NT2/D1 (cell line): Measurements from ENCODE around the gene KLHL22.

Experiments
- DNase-seq: peaks from one replicate; pipeline ENCODE4 v3.0.0-alpha.2; 2011; ENCODE audit warnings: low read depth, low spot score
- H3K27me3 ChIP-seq: 2 replicates; pipeline ENCODE4 v1.6.0; 2011; ENCODE audit warnings: mild to moderate bottlenecking; ENCODE audit not compliant: insufficient read length, insufficient read depth
- H3K36me3 ChIP-seq: 2 replicates; pipeline ENCODE4 v1.6.1; 2011; ENCODE audit warnings: mild to moderate bottlenecking, low read length, mixed read lengths; ENCODE audit not compliant: insufficient read depth, insufficient read length
- H3K4me1 ChIP-seq: 2 replicates; pipeline ENCODE4 v1.5.1; 2011; ENCODE audit not compliant: insufficient read depth, insufficient read length
- H3K4me3 ChIP-seq: 2 replicates; pipeline ENCODE4 v1.5.1; 2011; ENCODE audit warnings: low read depth; ENCODE audit not compliant: insufficient read length
- H3K9ac ChIP-seq: 2 replicates; pipeline ENCODE4 v1.6.0; 2011; ENCODE audit warnings: low read depth; ENCODE audit not compliant: insufficient read length
- H3K9me3 ChIP-seq: 2 replicates; pipeline ENCODE4 v1.5.1; 2011; ENCODE audit warnings: mild to moderate bottlenecking, low read length; ENCODE audit not compliant: insufficient read depth
- SUZ12 ChIP-seq: IDR thresholded peaks from 2 replicates; pipeline ENCODE4 v1.6.1; 2011; ENCODE audit not compliant: insufficient read length, insufficient read depth; ENCODE audit errors: extremely low read depth
- YY1 ChIP-seq: IDR thresholded peaks from 2 replicates; pipeline ENCODE4 v1.6.1; 2011; ENCODE audit not compliant: insufficient read length, insufficient read depth
- ZNF274 ChIP-seq: IDR thresholded peaks from 2 replicates; pipeline ENCODE4 v1.6.1; 2011; ENCODE audit warnings: mild to moderate bottlenecking, low read depth, low read length

The KLHL22 gene

GRCh38 chr22:20522134-20523004, 26.8 kb upstream of the KLHL22 start:
- Histone ChIP-seq H3K9me3 (no peaks in the 10 kb centered on the region), H3K4me3 (no peak overlapping the region), H3K36me3 (peaks cover 51% of the 10 kb centered on the region), H3K9ac (no peak overlapping the region), H3K27me3 (no peaks in the 10 kb centered on the region), H3K4me1 (peaks cover 10% of the 10 kb centered on the region)
- DNase-seq: no peak
- TF ChIP-seq YY1 (no peak), ZNF274 (no peak), SUZ12 (no peak)

GRCh38 chr22:20520093-20520511, 24.5 kb upstream of the KLHL22 start:
- no peak overlapping the region for H3K4me3 ChIP-seq

GRCh38 chr22:20519558-20519957, 24.0 kb upstream of the KLHL22 start:
- no peaks in the 10 kb centered on the region for H3K9me3 ChIP-seq
- no peak overlapping the region for H3K4me3 ChIP-seq
- no peak for TF ChIP-seq SUZ12
- TF ChIP-seq ZNF274: no peak
- H3K4me1 ChIP-seq: peaks cover 7% of the 10 kb centered on the region
- no peak for DNase-seq
- peaks cover 66% of the 10 kb centered on the region for H3K36me3 ChIP-seq
- no peak overlapping the region for H3K9ac ChIP-seq
- no peaks in the 10 kb centered on the region for H3K27me3 ChIP-seq

More at GRCh38 chr22:20520093-20520511, 24.5 kb upstream of the KLHL22 start:
- TF ChIP-seq ZNF274: no peak
- Histone ChIP-seq H3K27me3 (no peaks in the 10 kb centered on the region), H3K36me3 (peaks cover 60% of the 10 kb centered on the region), H3K4me1 (peaks cover 7% of the 10 kb centered on the region), H3K9ac (no peak overlapping the region), H3K9me3 (no peaks in the 10 kb centered on the region)
- DNase-seq: no peak

- no peak for TF ChIP-seq YY1
- no peak for TF ChIP-seq ZNF274
- no peak for TF ChIP-seq SUZ12
- no peaks in the 10 kb centered on the region for H3K9me3 ChIP-seq
- peaks cover 68% of the 10 kb centered on the region for H3K36me3 ChIP-seq
- no peak overlapping the region for H3K4me3 ChIP-seq
- H3K4me1 ChIP-seq: peaks cover 5% of the 10 kb centered on the region
- H3K9ac ChIP-seq: no peak overlapping the region
- H3K27me3 ChIP-seq: no peaks in the 10 kb centered on the region
- DNase-seq: no peak
These were observed 22.4 kb upstream of the KLHL22 start for GRCh38 chr22:20517841-20518592.

- Histone ChIP-seq H3K9ac (no peak overlapping the region), H3K9me3 (no peaks in the 10 kb centered on the region), H3K36me3 (peaks cover 63% of the 10 kb centered on the region), H3K27me3 (no peaks in the 10 kb centered on the region), H3K4me3 (no peak overlapping the region), H3K4me1 (no peaks in the 10 kb centered on the region)
- TF ChIP-seq YY1 (no peak), SUZ12 (no peak), ZNF274 (no peak)
- no peak for DNase-seq
These were observed 21.8 kb upstream of the KLHL22 start for GRCh38 chr22:20517422-20517821.

GRCh38 chr22:20516399-20516798, 20.8 kb upstream of the KLHL22 start:
- H3K9me3 ChIP-seq: no peaks in the 10 kb centered on the region
- H3K36me3 ChIP-seq: peaks cover 60% of the 10 kb centered on the region
- no peaks in the 10 kb centered on the region for H3K27me3 ChIP-seq
- no peak overlapping the region for H3K4me3 ChIP-seq
- no peak overlapping the region for H3K9ac ChIP-seq
- no peak for DNase-seq
- TF ChIP-seq SUZ12 (no peak), ZNF274 (no peak), YY1 (no peak)
- H3K4me1 ChIP-seq: no peaks in the 10 kb centered on the region
